Lower leg skin (tissue), 3 donors: ENCODE measurements around the gene MYOCOS.

Source experiments
- CTCF ChIP-seq, 3 donors: fragments of 450-650 bp; IDR thresholded peaks; one replicate each; pipeline ENCODE4 v1.5.1; 2016; ENCODE audit warnings: antibody characterized with exemption in 3 of 3, mild to moderate bottlenecking in 3 of 3, moderate library complexity in 2 of 3
- POLR2A ChIP-seq, 2 donors: fragments of 450-650 bp; IDR thresholded peaks; one replicate each; pipeline ENCODE4 v1.6.1; 2016 to 2017; ENCODE audit warnings: antibody characterized with exemption in 2 of 2, mild to moderate bottlenecking in 1 of 2, moderate library complexity in 1 of 2

DNA sequence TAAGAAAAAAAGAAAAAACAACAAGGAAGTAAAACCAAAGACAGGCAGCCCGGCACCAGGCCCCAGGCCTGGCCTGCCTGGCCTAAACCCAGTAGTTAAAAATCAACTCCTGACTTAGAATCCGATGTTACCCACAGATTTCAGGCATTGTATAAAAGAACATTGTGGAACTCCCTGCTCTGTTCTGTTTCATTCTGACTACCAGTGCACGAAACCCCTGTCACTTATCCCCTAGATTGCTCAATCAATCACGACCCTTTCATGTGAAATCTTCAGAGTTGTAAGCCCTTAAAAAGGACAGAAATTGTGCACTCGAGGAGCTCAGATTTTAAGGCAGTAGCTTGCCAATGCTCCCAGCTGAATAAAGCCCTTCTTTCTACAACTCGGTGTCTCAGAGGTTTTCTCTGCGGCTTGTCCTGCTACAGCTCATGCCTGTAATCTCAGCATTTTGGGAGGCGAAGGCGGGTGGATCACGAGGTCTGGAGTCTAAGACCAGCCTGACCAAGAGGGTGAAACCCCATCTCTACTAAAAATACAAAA lies 15.6 kb upstream of the MYOCOS start:
- TF ChIP-seq CTCF (IDR thresholded peaks at IDR 0.05), result no peak
- TF ChIP-seq POLR2A (IDR thresholded peaks at IDR 0.05), result no peak
